HG02759 (cell line): ENCODE results near the gene SPECC1.
"Not testable (repeated sequence)": the region's sequence is repeated elsewhere in the genome, so short reads cannot be mapped to it uniquely, and the experiment has no call there.

Experiments used
- ATAC-seq: cut with Tn5 transposase; IDR thresholded peaks from one replicate; pipeline ENCODE4 v1.9.1; 2021; ENCODE audit warnings: mild to moderate bottlenecking, moderate library complexity; ENCODE audit not compliant: unreplicated experiment

Gene SPECC1

DNA sequence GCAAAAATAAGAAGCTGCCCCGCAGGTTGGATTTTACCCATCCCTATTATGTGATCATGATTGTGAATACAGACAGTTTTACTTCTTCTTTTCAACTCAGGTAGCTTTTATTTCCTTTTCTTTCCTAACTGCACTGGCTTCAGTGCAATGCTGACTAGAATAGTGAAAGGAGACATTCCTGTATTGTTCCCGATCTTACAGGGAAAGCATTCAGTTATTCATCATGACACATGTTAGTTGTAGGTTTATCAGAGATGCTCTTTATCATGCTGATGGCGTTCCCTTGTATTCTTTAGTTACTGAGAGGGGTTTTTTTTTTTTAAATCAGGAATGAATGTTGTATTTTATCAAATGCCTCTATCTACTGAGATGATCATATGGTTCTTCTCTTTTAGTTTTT, 343.4 kb downstream of the SPECC1 start:
- ATAC-seq, result not testable (repeated sequence)

DNA sequence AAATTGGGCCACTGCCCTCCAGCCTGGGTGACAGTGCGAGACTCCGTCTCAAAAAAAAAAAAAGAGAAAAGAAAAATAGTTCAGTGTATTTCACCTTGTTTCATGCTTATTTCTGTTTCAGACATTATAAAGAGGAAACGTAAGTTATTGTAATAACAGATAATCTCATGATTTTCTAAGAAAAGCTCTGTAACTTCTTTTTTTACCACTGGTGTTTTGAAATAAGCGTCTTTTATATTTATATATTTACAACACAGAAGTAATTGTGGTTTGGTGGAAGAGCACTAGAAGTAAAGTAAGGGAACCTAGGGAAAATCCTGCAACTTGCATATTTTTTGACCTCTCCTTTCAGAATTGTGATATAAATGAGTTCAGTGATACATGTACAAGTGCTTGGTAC, 354.7 kb downstream of the SPECC1 start:
- not testable (repeated sequence) for ATAC-seq
